ENCODE data around the gene C2CD3. TPM values are rescaled to one million over a fixed set of nuclear protein-coding genes. Genes with fewer than 3 reads are reported as not detected.

C2CD3 gene
- total RNA-seq, 4 donors from 2014 or later: 11.4 to 30.1 (median 25.3) TPM

DNA sequence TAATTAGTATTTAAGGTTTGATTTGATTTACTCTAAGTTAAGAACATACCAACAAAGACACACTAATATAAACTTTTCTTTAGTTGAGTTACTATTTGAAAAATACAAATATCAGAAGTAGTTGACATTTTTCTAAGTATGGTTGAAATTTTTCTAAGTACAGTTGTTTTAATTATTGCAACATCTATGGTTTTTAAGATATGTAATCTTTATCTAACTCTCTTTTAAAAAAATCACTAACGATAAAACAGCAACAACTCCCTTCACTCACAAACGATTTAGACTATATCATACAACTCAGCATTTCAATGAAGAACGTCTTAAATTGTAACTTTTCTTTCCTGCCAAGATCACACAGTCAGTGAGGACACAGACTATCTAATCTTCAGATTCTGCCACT, 2.0 kb downstream of the C2CD3 start:
- no peak for ATAC-seq
- 71 to 74% methylated on average over 3 of the region's 3 CpGs for WGBS, 2 donors (ENCODE audit: low coverage in 1 of 2)

GRCh38 chr11:74162681-74163467, 7.9 kb downstream of the C2CD3 start:
- no peak overlapping the region for H3K27ac ChIP-seq
- H3K9me3 ChIP-seq: no peaks in the 10 kb centered on the region
- TF ChIP-seq CTCF (IDR thresholded peaks at IDR 0.05): no peak
- TF ChIP-seq EP300 (IDR thresholded peaks at IDR 0.05): no peak
- ATAC-seq: no peak
- 88 to 89% methylated on average over 2 of the region's 2 CpGs for WGBS, 2 donors (ENCODE audit: low coverage in 1 of 2)
- H3K27me3 ChIP-seq: no peaks in the 10 kb centered on the region
- no peaks in the 10 kb centered on the region for H3K4me1 ChIP-seq
- H3K4me3 ChIP-seq: no peak overlapping the region
- peaks cover 0 to 53% of the 10 kb centered on the region in 2 donors for H3K36me3 ChIP-seq

More for the DNA sequence above, 2.0 kb downstream of the C2CD3 start:
- peaks cover 5 to 41% (median 12%) of the 10 kb centered on the region in 3 donors for H3K4me1 ChIP-seq
- no peak overlapping the region for H3K4me3 ChIP-seq
- H3K36me3 ChIP-seq: peaks cover 0 to 44% of the 10 kb centered on the region in 2 donors
- TF ChIP-seq POLR2AphosphoS5 (IDR thresholded peaks at IDR 0.05): no peak
- TF ChIP-seq POLR2A (IDR thresholded peaks at IDR 0.05): no peak
- TF ChIP-seq CTCF (IDR thresholded peaks at IDR 0.05): no peak
- no peak for TF ChIP-seq EP300 (IDR thresholded peaks at IDR 0.05)
- no peaks in the 10 kb centered on the region for H3K9me3 ChIP-seq
- H3K27me3 ChIP-seq: no peaks in the 10 kb centered on the region
- no peak overlapping the region for H3K27ac ChIP-seq

DNA sequence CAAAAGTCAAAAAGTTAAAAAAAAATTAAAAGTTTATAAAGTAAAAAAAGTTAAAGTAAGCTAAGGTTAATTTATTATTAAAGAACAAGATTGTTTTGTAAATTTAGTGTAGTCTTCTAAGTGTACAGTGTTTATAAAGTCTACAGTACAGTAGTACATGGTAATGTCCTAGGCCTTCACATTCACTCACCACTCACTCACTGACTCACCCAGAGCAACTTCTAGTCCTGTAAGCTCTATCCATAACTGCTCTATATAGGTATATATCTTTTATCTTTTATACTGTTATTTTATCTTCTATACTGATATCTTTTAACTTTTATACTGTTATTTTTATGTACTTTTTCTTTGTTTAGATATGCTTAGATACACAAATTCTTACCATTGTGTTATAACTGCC, 11.2 kb downstream of the C2CD3 start:
- Histone ChIP-seq H3K27me3 (no peaks in the 10 kb centered on the region), H3K4me3 (no peak overlapping the region), H3K36me3 (peaks cover 0 to 27% of the 10 kb centered on the region in 2 donors), H3K27ac (no peak overlapping the region), H3K4me1 (peaks cover 0 to 7% (median 0%) of the 10 kb centered on the region in 3 donors), H3K9me3 (no peaks in the 10 kb centered on the region)
- no peak for TF ChIP-seq POLR2A (IDR thresholded peaks at IDR 0.05)
- TF ChIP-seq EP300 (IDR thresholded peaks at IDR 0.05): no peak
- no peak for TF ChIP-seq CTCF (IDR thresholded peaks at IDR 0.05)
- no peak for TF ChIP-seq POLR2AphosphoS5 (IDR thresholded peaks at IDR 0.05)
- no peak for ATAC-seq

DNA sequence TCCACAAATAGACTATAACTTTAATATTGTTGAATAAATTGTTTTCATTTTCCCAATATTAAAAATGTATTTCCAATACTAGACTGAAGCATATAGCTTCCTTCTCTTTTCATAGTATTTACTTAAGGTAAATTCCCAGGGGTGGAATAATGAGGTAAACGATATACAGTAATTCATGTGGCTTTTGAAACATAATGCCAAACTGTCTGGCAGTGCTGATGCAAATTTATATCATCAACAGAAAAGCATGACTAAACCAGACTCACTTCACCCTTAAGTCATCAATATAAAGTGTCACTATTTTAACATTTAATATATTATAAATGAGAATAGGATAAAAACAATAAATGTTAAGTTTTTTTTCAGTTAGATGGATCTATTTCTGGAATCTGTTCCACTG, 13.6 kb downstream of the C2CD3 start:
- no peak overlapping the region for H3K4me3 ChIP-seq
- no peak overlapping the region for H3K27ac ChIP-seq
- peaks cover 0 to 9% of the 10 kb centered on the region in 2 donors for H3K36me3 ChIP-seq
- WGBS, 2 donors (ENCODE audit: low coverage in 1 of 2): 71 to 90% methylated on average over 1 of the region's 1 CpG
- H3K27me3 ChIP-seq: no peaks in the 10 kb centered on the region
- peaks cover 0 to 8% (median 0%) of the 10 kb centered on the region in 3 donors for H3K4me1 ChIP-seq
- no peak for ATAC-seq
- no peak for TF ChIP-seq CTCF (IDR thresholded peaks at IDR 0.05)
- TF ChIP-seq POLR2A (IDR thresholded peaks at IDR 0.05): no peak
- TF ChIP-seq POLR2AphosphoS5 (IDR thresholded peaks at IDR 0.05): no peak
- TF ChIP-seq EP300 (IDR thresholded peaks at IDR 0.05): no peak
- H3K9me3 ChIP-seq: peaks cover 0 to 5% (median 0%) of the 10 kb centered on the region in 3 donors

All from gastroesophageal sphincter (tissue), 4 donors.